ENCODE results near the gene RASGRP3. TPM values are rescaled to one million over a fixed set of nuclear protein-coding genes. Genes with fewer than 3 reads are reported as not detected.
A peak's percentile ranks its signal among the peaks of the same experiment; 100 is the strongest.

RASGRP3 gene
- total and polyA plus RNA-seq, 2 of the 13 experiments (the other 11 are each of a cell fraction or from before 2014, with no cell fraction given), result 0.01 TPM; not detected in 1

- Histone ChIP-seq H3K4me1 (ENCODE audit: insufficient read depth, low read length) (peaks cover 22% of the 10 kb centered on the region), H4K20me1 (ENCODE audit: insufficient read depth, low read length) (no peaks in the 10 kb centered on the region), H3K4me2 (ENCODE audit: low read depth, low read length) (peak overlapping the region; percentile 23; the same call in 1 of the 2 replicates), H3K36me3 (replicated peaks in 1 of 2; ENCODE audit: control insufficient read depth in 1 of 2, insufficient read depth in 2 of 2, low read length in 2 of 2) (no peaks in the 10 kb centered on the region), H3K79me2 (ENCODE audit: insufficient read depth, low read length) (no peaks in the 10 kb centered on the region), H3K27ac (ENCODE audit: extremely low read length, insufficient read depth, low read length) (no peak overlapping the region), H2AFZ (ENCODE audit: low read length) (no peak overlapping the region), H3K27me3 (ENCODE audit: control insufficient read depth in 1 of 2, insufficient read depth in 2 of 2, low read length in 2 of 2) (peaks cover 0 to 19% of the 10 kb centered on the region in 2 experiments; a peak in 2 of 5 replicates), H3K4me3 (replicated peaks in 1 of 3; ENCODE audit: insufficient read depth in 1 of 3, low read depth in 2 of 3, low read length in 3 of 3) (no peak overlapping the region), H3K9ac (ENCODE audit: insufficient read depth, low read depth, low read length) (no peak overlapping the region), H3K9me3 (ENCODE audit: low read length) (no peaks in the 10 kb centered on the region)
- CTCF ChIA-PET (ENCODE audit: low intra/inter-chr PET ratio, low total read pairs), result no interaction called here
- ATAC-seq, result no peak
- BruUV-seq (replicated peaks), result no TSS peak
- no peak for FAIRE-seq
- no peak for DNase-seq (ENCODE audit: low spot score)
- in situ Hi-C loops (cut with HindIII; ENCODE audit: extremely low pct_ligation_motif_present, low pct_unique_long_range_greater_than_20kb) (loop anchor here (5.0 kb wide), 1 partner anchor 105 kb away; no protein-coding TSS in a partner anchor), intact Hi-C loops (cut with micrococcal nuclease; ENCODE audit: unreplicated experiment) (loop anchor here (5.0 kb wide), 1 partner anchor 105 kb away; no protein-coding TSS in a partner anchor)
- no peak for TF ChIP-seq ERF (CRISPR knock-in tag; IDR thresholded peaks at IDR 0.05)
- TF ChIP-seq CREB1 (IDR thresholded peaks at IDR 0.05), result peak; percentile 74
- no peak for TF ChIP-seq CREB1 (CRISPR knock-in tag; IDR thresholded peaks at IDR 0.05)
- WGBS (ENCODE audit: low lambda C conversion rate), result 47% methylated on average over 20 of the region's 20 CpGs
- POLR2A ChIA-PET, result no interaction called here
These were observed 1.3 kb downstream of the RASGRP3 start for GRCh38 chr2:33477473-33478468.

- H4K20me1 ChIP-seq (ENCODE audit: insufficient read depth, low read length), result no peaks in the 10 kb centered on the region
- H3K27me3 ChIP-seq (ENCODE audit: control insufficient read depth in 1 of 2, insufficient read depth in 2 of 2, low read length in 2 of 2), result peaks cover 0 to 19% of the 10 kb centered on the region in 2 experiments; a peak in 2 of 5 replicates
- no peak overlapping the region for H3K9ac ChIP-seq (ENCODE audit: insufficient read depth, low read depth, low read length)
- BruUV-seq (replicated peaks), result no TSS peak
- H3K9me3 ChIP-seq (ENCODE audit: low read length), result no peaks in the 10 kb centered on the region
- no peak overlapping the region for H3K4me3 ChIP-seq (replicated peaks in 1 of 3; ENCODE audit: insufficient read depth in 1 of 3, low read depth in 2 of 3, low read length in 3 of 3)
- ChIA-PET POLR2A (no interaction called here), CTCF (ENCODE audit: low intra/inter-chr PET ratio, low total read pairs) (no interaction called here)
- no peak overlapping the region for H3K27ac ChIP-seq (ENCODE audit: extremely low read length, insufficient read depth, low read length)
- no peaks in the 10 kb centered on the region for H3K36me3 ChIP-seq (replicated peaks in 1 of 2; ENCODE audit: control insufficient read depth in 1 of 2, insufficient read depth in 2 of 2, low read length in 2 of 2)
- no peak for FAIRE-seq
- intact Hi-C loops (cut with micrococcal nuclease; ENCODE audit: unreplicated experiment), result loop anchor here (5.0 kb wide), 1 partner anchor 103 kb away; no protein-coding TSS in a partner anchor
- H3K4me2 ChIP-seq (ENCODE audit: low read depth, low read length), result no peak overlapping the region
- 32% methylated on average over 9 of the region's 9 CpGs for WGBS (ENCODE audit: low lambda C conversion rate)
- H3K4me1 ChIP-seq (ENCODE audit: insufficient read depth, low read length), result peaks cover 25% of the 10 kb centered on the region
- DNase-seq (ENCODE audit: low spot score), result no peak
- no peak for ATAC-seq
- no peaks in the 10 kb centered on the region for H3K79me2 ChIP-seq (ENCODE audit: insufficient read depth, low read length)
- no peak overlapping the region for H2AFZ ChIP-seq (ENCODE audit: low read length)
- in situ Hi-C loops (cut with HindIII; ENCODE audit: extremely low pct_ligation_motif_present, low pct_unique_long_range_greater_than_20kb), result loop anchor here (5.0 kb wide), 1 partner anchor 103 kb away; no protein-coding TSS in a partner anchor
- TF ChIP-seq ZNF672 (CRISPR knock-in tag; IDR thresholded peaks at IDR 0.05) (no peak), ZBTB46 (CRISPR knock-in tag; IDR thresholded peaks at IDR 0.05; ENCODE audit: borderline replicate concordance) (no peak), HNF1A (IDR thresholded peaks at IDR 0.05; ENCODE audit: low read depth) (no peak), HNF1A (CRISPR knock-in tag; IDR thresholded peaks at IDR 0.05; ENCODE audit: borderline replicate concordance) (no peak), ZNF451 (CRISPR knock-in tag; IDR thresholded peaks at IDR 0.05) (no peak), SMAD3 (CRISPR knock-in tag; IDR thresholded peaks at IDR 0.05) (no peak), ZNF644 (CRISPR knock-in tag; IDR thresholded peaks at IDR 0.05; ENCODE audit: low read depth) (no peak)
These were observed 2.7 kb downstream of the RASGRP3 start for GRCh38 chr2:33478968-33479731.
